GM21737 (cell line): Measurements from ENCODE around the gene IVD.

Source experiments
- ATAC-seq: cut with Tn5 transposase; IDR thresholded peaks from one replicate; pipeline ENCODE4 v1.9.1; 2021; ENCODE audit warnings: mild to moderate bottlenecking, moderate library complexity; ENCODE audit not compliant: unreplicated experiment

Gene IVD

DNA sequence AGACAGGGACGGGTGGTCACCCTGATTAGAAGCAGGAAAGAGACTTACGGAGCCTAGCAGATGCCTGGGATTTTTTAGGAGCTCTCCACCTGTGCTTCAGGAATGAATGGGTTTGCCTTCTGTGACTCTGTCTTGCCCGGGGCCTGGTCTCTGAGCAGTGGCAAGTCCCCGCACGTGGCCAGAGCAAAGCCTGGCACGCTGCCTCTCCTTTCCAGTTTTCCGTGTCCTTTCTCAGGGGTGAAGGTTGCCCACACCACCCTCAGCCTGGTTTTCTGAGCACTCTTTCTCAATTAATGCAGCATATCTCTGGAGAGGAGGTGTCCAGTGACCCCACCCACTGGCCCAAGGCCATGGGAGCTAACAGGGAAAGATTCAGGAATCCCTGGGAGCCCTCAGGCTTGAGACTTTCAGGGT lies 50.7 kb downstream of the IVD start:
- no peak for ATAC-seq

DNA sequence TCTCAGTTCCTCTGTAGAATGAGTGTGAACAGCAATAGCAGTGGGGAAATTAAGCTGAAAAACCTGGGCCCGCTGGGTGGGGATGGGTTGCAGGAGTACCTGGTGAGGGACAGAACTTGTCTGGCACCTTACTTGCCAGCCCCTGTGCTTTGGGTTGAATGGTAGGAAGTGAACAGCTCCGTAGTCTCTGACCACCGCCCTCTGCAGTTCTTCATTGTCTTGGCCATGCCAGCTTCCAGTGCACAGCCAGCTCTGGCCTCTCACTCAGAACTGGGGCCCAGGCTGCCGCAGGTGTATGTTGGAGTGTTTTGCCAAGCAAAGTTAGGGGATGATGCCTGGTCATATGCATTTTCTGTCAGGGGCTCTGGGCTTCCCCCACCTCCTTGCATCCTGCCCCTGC lies 51.1 kb downstream of the IVD start:
- no peak for ATAC-seq

DNA sequence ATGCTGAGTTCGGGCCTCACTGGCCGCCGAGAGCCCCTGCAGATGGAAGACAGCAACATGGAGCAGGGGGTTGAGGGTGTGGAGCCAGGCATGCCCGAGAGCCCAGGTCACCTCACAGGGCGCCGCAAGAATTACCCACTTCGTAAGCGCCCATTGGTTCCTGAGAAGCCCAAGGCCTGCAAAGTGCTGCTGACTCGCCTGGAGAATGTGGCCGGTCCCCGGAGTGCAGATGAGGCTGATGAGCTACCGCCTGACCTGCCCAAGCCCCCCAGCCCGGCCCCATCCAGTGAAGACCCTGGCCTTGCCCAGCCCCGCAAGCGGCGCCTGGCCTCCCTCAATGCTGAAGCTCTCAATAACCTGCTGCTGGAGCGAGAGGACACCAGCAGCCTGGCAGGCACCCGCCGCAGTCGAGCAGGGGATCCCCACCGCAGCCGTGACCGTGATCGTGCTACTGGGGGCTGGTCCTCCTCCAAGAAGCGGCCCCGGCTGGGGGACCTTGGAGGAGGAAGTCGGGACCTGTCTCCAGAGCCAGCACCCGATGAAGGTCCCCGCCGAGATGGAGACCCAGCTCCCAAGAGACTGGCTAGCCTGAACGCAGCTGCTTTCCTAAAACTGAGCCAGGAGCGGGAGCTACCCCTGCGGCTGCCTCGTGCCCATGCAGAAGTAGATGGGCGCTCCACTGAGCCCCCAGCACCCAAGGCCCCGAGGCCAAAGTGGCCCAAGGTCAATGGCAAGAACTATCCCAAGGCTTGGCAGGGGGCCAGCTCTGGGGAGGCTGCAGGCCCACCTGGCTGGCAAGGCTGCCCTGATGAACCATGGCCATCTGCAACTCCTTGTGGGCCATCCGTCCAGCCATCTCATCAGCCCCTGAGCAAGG lies 53.1 kb downstream of the IVD start:
- ATAC-seq = no peak

DNA sequence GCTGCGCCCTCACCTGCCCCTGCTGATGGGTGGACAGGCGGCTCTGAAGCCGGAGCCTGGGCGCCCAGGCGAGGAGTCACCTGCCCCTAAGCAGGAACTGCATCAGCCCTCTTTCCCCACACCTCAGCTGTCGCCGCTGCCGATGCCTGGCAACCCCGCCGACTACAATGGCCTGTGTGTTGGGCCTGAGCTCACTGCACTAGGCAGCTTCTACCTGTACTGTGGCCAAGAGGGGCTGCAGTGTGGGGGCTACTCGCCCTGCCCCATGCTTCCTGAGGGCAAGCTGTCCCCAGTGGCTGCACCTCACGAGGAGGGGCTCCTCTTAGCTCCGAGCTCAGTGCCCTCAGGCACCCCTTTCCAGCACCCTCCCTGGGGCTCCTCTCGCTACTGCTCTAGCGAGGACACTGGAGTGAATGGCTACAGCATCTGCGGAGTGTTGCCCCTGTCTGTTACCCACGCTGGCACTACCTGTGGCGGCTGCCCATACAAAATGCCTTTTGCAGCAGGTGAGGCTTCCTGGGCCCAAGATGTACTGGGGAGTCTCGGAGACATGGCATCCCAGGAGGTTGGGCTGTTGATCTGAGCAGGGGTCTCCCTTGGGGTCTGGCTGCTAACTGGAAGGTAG lies 53.9 kb downstream of the IVD start:
- no peak for ATAC-seq

DNA sequence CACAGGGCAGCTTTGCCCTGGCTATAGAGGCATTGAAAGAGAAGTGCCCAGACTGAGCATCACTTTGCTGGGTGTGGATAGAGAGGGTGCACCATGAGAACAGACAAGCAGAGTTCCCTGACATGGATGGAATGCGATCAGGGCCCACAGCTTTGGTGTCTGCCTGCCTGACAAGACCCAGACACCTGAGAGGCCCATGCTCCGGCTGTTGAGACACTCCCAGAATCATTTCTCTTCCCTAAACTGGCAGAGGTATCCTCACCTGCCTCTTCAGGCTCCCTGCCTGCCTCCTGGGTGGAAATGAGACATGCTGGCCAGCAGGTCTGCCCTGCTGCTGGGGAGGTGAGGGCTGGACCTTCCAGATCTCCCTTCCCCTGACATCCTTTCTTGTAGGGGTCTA lies 54.8 kb downstream of the IVD start:
- no peak for ATAC-seq

DNA sequence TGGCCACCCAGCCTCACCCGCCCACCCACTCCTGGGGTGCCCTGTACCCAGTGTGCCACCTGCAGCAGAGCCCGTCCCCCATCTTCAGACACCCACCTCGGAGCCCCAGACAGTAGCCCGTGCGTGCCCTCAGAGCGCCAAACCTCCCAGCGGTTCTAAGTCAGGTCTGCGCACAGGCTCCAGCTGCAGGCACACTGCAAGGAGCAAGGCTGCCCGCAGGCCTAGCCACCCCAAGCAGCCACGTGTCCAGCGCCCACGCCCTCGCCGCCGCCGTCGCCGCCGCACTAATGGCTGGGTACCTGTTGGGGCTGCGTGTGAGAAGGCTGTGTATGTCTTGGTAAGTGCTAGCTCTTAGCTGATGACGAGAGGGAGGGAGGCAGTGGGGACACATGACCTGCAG lies 56.4 kb downstream of the IVD start:
- ATAC-seq = no peak

DNA sequence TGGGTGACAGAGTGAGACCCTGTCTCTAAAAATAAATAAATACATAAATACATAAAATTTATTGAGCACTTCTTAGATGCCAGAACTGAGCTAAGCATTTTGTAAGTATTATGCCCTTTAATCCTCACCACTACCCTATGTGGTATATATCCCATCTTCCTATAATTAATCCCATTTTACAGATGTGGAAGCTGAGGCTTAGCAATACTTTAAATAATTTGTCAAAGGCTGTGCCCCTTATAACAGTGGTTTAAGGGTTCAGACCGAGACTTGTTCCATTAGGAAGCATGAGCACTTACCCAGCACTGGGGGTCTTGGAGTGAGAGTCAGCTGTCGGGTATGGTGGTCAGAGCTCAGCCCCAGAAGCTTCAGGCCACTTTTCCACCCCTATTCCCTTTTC lies 57.7 kb downstream of the IVD start:
- ATAC-seq = no peak

DNA sequence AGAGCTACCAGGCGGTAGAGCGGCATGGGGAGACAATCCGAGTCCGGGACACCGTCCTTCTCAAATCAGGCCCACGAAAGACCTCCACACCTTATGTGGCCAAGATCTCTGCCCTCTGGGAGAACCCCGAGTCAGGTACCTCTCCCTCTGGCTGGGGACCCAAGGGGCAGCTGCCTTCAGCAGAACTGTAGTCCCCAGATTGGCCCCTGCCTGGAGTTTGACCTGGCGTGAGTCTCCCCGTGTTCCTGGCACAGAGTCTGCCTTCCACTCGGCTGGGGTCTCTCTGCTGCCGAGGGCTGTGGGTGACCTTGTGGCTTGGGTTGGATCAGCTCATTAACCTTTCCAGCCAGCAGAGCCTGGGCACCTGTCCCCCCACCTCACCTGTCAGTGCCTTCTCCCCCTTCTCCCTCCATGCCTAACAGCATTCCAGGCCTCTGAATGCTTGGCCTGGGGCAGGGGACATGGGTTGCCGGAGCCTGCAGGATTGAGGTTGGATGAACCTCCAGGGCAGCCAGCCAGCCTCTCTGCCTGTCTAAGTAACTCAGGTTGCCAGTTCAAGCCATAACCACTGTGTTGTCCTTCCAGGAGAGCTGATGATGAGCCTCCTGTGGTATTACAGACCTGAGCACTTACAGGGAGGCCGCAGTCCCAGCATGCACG lies 58.4 kb downstream of the IVD start:
- ATAC-seq = no peak

DNA sequence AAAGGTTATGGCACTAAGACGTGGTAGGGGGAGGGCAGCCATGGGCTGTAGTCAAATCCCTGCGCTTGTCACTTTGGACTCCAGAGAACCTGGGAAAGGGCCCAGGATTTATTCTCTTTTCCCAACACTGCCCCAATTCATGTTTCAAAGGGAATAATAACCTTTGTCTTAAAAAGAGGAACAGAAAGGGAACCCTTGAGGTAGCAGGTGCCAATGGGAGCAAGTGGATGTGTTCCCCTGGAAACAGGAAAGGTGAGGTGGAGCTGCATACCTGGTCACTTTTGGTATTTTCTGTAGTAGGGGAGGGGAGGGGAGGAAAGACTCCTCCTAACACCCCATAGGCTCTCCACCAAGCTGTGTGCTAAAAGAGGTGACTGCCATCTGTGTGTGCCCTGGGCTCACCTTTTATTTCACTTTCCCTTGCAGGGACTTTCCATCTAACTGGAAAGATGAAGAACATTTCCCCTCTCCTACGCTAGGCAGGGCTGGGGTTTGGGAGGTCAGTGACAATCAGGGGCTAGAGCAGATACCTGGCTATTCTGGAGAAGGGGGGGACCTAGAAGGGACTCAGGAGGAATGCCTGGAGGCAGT lies 59.1 kb downstream of the IVD start:
- ATAC-seq = no peak

DNA sequence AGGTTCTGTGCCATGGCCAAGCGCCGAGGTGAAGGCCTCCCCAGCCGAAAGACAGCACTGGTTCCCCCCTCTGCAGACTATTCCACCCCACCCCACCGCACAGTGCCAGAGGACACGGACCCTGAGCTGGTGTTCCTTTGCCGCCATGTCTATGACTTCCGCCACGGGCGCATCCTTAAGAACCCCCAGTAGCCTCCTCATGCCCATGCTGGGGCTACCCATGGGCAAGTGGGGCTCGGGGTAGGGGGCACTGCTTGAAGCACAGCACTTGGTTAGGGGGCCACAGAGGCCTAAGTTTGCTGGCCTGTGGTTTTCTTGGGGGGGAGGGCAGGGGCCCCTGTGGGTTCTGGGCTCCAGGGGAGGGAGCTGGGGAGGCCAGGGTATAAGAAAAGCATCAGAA lies 60.3 kb downstream of the IVD start:
- no peak for ATAC-seq

DNA sequence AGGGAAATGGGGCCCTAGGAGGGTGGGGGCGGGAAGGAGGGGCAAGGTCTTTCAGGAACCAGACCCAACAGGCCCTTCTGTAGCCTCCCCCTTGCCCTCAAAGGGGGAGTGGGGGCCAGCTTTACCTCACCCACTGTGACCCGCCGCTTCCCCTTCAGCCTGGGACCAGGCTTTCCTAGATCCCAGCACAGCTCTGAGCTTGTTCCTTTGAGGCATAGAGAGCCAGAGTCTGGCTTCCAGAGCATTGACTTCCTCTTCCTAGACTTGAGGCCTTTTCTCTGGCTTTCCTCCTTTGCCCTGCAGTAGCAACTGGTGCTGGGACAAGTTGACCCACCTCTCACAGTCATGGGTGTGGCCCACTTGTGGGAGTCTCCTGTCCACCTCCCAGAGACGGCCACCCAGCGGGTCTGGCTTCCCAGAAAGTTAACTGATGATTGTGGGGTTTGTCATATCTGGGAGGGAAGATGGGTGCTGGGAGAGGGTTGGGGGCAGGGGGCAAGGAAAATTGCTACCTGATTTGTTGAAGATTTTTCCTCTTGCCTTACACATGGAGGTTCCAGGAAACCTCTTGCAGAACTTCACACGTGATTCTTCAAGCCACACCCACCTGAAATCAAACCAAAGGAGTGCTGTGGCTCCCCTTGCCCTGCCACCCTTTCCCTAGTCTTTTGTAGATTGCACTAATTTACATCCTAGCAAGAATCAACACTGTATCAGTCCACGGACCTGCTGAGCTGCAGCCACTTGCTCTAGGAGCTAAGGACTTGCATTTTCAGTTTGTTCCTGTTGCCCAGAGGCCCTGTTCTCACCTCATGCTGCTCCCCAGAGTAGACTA lies 61.0 kb downstream of the IVD start:
- no peak for ATAC-seq

DNA sequence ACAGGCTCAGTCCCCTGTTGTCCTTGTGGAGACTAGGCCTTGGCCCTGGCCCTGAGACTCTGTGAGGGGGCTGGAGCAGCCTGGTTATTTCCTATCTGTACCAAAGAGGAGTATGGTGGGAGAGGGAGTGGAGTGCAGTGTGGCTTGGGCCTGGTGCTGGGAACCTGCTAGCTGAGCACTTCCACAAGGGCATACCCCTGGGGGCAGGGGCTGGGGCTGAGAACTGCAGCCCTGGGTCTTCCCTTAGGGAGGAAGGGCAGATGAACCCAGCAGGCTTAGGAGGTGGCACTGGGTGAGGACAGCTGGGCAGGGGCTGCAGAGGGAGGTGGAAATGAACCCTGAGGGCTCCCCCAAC lies 61.6 kb downstream of the IVD start:
- ATAC-seq = no peak

DNA sequence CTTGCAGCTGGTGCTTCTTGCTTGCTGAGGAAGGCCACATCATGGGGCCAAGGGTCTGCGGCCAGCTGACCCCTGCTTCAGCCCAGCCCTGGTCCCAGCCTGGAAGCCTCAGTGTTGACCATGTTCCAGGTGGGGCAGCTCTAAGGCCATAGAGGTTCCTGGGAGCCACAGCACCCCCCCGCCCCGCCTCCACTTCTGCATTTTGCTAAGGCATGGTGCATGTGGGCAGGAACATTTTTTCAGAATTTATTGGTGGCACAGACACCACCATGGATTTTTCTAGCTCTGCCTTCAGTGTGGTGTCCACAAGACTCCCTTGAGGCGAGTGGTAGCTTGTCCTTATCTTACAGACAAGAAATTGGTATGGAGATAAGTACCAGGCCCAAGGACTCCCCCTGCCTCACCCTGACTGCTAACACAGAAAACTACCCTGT lies 63.3 kb downstream of the IVD start:
- ATAC-seq = no peak

DNA sequence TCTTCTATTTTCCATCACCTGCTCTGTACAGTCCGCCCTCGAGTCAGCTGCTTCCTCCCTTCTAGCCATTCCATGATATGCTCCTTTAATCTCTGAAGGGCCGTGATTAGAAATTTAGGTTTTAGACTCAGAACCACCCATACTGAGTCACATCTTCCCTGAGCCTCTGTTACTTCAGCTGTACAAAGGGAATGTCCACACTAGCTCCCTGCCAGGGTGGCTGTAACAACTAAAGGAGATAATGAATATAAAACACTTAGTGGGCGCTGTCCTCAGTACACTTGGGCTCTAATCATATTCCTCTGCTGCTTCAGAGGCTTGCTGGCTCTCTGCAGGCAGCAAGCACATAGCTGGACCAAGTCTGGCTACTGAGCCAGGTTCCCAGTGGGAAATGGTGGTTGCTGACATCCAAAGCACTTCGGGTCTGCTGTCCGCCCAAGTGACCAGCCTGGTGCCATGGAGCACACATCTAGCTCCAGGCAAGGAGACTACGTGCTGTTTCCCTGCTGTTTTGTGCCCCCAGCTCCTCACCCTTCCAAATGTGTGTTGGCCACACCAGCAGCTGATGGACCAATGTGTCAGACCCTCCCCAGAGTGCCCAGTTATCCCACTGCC lies 64.3 kb downstream of the IVD start:
- no peak for ATAC-seq

DNA sequence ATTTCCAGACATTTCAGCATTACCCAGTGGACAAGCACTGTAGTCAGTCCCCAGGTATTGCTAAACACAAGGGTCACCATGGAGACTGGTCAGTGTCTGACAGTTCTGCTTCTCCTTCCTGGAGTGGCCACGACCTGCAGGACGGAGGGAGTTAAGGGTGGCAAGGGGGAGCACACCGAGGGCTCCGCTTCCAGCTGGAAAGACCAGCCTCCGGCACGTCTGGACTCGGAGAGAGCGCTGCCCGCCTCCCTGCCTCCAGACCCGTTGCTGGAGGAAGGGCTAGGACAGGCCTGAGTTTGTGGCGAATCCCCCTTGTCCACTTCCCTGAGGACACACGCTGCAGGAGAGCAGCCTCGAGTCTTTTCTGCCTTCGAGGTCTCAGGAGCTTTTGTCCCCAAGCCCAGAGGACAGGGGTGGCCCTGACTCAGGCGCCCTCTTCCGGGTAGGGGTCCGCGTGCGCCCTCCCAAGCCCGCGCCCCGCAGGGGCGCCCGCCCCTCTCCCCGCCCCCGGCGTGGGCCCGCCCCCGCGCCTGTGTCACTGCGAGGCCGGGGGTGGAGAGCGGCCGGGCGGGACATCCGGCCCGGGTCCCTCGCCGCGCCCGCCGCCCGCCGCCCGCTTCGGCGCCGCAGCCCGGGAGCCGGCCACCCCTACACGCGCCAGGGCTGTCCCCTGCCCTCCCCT lies 65.0 kb downstream of the IVD start, which contains the start of gene CHST14:
Gene CHST14, plus strand, starts transcription at position 562 of the 682 bp plus-strand sequence. CDS start 230 bp downstream, outside the sequence.
- ATAC-seq = peak; percentile 70
